WI38 (cell line): Measurements from ENCODE around the gene CIRBP.

Experiments used
- H3K4me3 ChIP-seq: 2 replicates; pipeline ENCODE4 v1.5.1; 2011; ENCODE audit warnings: low read depth, mild to moderate bottlenecking, control low read depth, low read length
- CTCF ChIP-seq: IDR thresholded peaks from 2 replicates; pipeline ENCODE4 v1.5.1; 2012; ENCODE audit warnings: low read depth, mild to moderate bottlenecking, control low read depth, low read length

Gene CIRBP

GRCh38 chr19:1269065-1269477, at the start of gene CIRBP:
CIRBP (plus strand) TSS chr19:1269332; CDS start chr19:1270934, 1,602 bp downstream.
- no peak for TF ChIP-seq CTCF
- H3K4me3 ChIP-seq = peak within 1 kb of the TSS; percentile 81

- TF ChIP-seq CTCF = no peak
- H3K4me3 ChIP-seq = no peak overlapping the region
Measured at GRCh38 chr19:1219786-1220476, 49.2 kb upstream of the CIRBP start.

GRCh38 chr19:1220477-1220930, 48.6 kb upstream of the CIRBP start:
- H3K4me3 ChIP-seq = no peak overlapping the region
- TF ChIP-seq CTCF = no peak

- TF ChIP-seq CTCF = peak; percentile 65
- H3K4me3 ChIP-seq = no peak overlapping the region
Measured at GRCh38 chr19:1220976-1221903, 47.9 kb upstream of the CIRBP start.

- TF ChIP-seq CTCF = no peak
- H3K4me3 ChIP-seq = no peak overlapping the region
Measured at GRCh38 chr19:1221904-1222255, 47.3 kb upstream of the CIRBP start.

GRCh38 chr19:1222394-1222793, 46.7 kb upstream of the CIRBP start:
- H3K4me3 ChIP-seq = no peak overlapping the region
- no peak for TF ChIP-seq CTCF
